Measurements from ENCODE around the gene CFAP100. TPM values are rescaled to one million over a fixed set of nuclear protein-coding genes. Genes with fewer than 3 reads are reported as not detected.

The CFAP100 gene
- total and polyA plus RNA-seq, 3 donors from 2014 or later = 21.4 to 74.2 (median 56.2) TPM

GRCh38 chr3:126350502-126351085 is 44.1 kb upstream of the CFAP100 start:
- peak; percentile 6 for DNase-seq
- H3K27me3 ChIP-seq = no peaks in the 10 kb centered on the region
- WGBS, 2 donors = 83 to 100% methylated on average over 2 to 9 of the region's 9 CpGs
- no peak overlapping the region for H3K4me3 ChIP-seq
- no peak overlapping the region for H3K27ac ChIP-seq
- peaks cover 37% of the 10 kb centered on the region for H3K4me1 ChIP-seq
- intact Hi-C loops (cut with DNase I; ENCODE audit: low total_unique reads) = no loop called here
- H3K9me3 ChIP-seq = no peaks in the 10 kb centered on the region
- no peaks in the 10 kb centered on the region for H3K36me3 ChIP-seq (ENCODE audit: low read depth, missing control alignments)
- TF ChIP-seq POLR2A (IDR thresholded peaks at IDR 0.05) = no peak
- no peak for TF ChIP-seq CTCF (IDR thresholded peaks at IDR 0.05)

- Histone ChIP-seq H3K36me3 (ENCODE audit: low read depth, missing control alignments) (no peaks in the 10 kb centered on the region), H3K4me1 (peaks cover 39% of the 10 kb centered on the region), H3K9me3 (no peaks in the 10 kb centered on the region), H3K27me3 (no peaks in the 10 kb centered on the region), H3K4me3 (no peak overlapping the region), H3K27ac (no peak overlapping the region)
- DNase-seq = peak; percentile 10
- TF ChIP-seq POLR2A (IDR thresholded peaks at IDR 0.05) (no peak), CTCF (IDR thresholded peaks at IDR 0.05) (no peak)
- intact Hi-C loops (cut with DNase I; ENCODE audit: low total_unique reads) = no loop called here
- WGBS, 2 donors = 87 to 93% methylated on average over 5 to 10 of the region's 10 CpGs
Measured at GRCh38 chr3:126351086-126351770, 43.5 kb upstream of the CFAP100 start.

GRCh38 chr3:126351771-126352475 is 42.8 kb upstream of the CFAP100 start:
- TF ChIP-seq CTCF (IDR thresholded peaks at IDR 0.05) (no peak), POLR2A (IDR thresholded peaks at IDR 0.05) (no peak)
- DNase-seq = peak; percentile 7
- 93 to 95% methylated on average over 8 to 18 of the region's 18 CpGs for WGBS, 2 donors
- intact Hi-C loops (cut with DNase I; ENCODE audit: low total_unique reads) = no loop called here
- H3K27me3 ChIP-seq = no peaks in the 10 kb centered on the region
- H3K27ac ChIP-seq = no peak overlapping the region
- peaks cover 39% of the 10 kb centered on the region for H3K4me1 ChIP-seq
- no peak overlapping the region for H3K4me3 ChIP-seq
- H3K36me3 ChIP-seq (ENCODE audit: low read depth, missing control alignments) = no peaks in the 10 kb centered on the region
- no peaks in the 10 kb centered on the region for H3K9me3 ChIP-seq

GRCh38 chr3:126352476-126353454 is 41.9 kb upstream of the CFAP100 start:
- no peaks in the 10 kb centered on the region for H3K9me3 ChIP-seq
- peak; percentile 13 for DNase-seq
- no peaks in the 10 kb centered on the region for H3K27me3 ChIP-seq
- TF ChIP-seq CTCF (IDR thresholded peaks at IDR 0.05) (no peak), POLR2A (IDR thresholded peaks at IDR 0.05) (no peak)
- WGBS, 2 donors = 93% methylated on average over 21 to 27 of the region's 27 CpGs
- H3K4me1 ChIP-seq = peaks cover 31% of the 10 kb centered on the region
- peak overlapping the region in 1 of 2 donors; percentile 98 for H3K27ac ChIP-seq
- no peaks in the 10 kb centered on the region for H3K36me3 ChIP-seq (ENCODE audit: low read depth, missing control alignments)
- intact Hi-C loops (cut with DNase I; ENCODE audit: low total_unique reads) = no loop called here
- H3K4me3 ChIP-seq = no peak overlapping the region

Measured in testis (tissue), 3 donors.